Stimulated activated CD8-positive, alpha-beta memory T cell treated with anti-CD3 and anti-CD28 coated beads, Interleukin-4, amount 100 ng/mL, for 24 hours (primary cell): ENCODE data around the gene DAAM1.

Source experiments
- DNase-seq: peaks from one replicate; pipeline ENCODE4 v3.0.0-alpha.2; 2020; ENCODE audit warnings: low read depth

Gene DAAM1

DNA sequence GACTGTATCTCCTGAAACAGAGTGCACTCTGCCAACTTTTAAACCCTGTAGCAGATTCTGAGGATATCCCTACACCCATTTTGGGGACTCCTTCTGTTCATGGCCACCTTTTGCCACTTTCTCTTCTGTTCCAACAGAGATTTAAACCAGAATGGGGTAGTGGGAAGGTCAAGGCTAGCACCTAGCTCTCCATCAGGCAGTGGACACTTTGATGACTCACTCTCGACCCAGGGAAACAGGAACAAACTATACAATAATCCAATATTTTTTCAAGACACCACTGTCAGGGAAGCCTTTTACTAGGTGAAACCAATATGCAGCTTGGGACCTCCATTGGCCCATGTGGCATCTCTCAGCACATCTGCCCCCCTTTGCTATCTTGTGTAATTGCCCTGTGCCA, 103.6 kb downstream of the DAAM1 start:
- DNase-seq = no peak

DNA sequence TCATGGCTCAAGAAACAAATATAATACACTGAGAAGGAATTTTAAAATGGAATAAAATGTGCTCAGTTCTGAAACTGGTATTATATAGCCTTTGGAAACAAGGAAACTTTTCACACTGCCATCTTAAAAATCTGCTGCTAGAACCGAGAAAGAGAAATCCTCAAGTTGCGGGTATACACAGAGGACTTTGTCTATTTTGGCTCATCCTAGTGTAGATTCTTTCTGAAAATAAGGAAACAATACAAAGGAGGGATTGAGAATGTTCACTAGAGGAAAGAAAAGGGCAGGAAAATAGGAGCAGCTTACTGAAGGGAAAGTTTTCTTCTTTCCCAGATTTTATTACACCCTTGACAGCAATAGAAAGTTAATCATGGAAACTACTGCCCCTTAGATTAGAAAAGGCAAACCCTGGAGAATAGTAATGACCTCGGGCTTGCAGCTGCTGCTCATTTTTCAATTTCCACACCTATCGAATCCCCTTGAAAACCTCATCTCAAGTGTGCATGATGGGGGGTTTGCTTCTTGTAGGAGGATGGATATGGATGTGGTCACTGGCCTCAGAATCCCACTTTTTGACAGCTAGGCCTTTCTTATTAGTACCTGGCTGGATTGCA, 104.6 kb downstream of the DAAM1 start:
- DNase-seq = no peak

DNA sequence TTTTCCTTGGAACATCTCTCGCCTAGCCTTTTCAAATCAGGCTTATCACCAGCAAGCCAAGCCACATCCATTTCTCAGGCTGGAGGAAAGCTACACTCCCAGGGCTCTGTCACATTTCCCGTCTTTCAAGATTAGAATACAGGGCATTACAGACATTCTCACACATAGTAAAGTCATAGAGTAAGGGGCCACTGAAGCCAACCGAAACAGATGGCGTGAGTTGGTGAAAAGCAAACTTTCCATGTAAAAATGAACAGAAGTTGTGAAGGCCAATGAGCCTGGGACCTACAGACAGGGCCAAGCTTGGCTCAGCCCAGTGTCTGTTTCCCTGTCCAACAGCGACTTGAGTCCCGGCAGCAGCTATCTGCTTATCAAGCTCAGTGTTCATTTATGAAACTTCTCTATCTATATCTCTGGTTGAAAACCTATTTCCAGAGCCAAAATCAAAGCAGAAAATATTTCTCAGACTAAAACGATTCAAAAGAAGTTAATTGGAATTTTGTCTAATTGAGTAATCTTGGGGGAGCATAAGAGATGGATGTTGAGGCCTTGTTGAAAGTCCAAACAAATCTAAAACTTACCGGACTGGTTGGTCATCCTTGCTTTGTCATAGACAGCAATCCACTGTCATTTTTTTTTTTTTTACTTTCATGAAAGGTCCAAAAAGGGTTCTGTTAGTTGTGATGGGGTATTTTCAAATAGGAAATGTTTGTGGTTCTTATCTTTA, 105.6 kb downstream of the DAAM1 start:
- DNase-seq = no peak

DNA sequence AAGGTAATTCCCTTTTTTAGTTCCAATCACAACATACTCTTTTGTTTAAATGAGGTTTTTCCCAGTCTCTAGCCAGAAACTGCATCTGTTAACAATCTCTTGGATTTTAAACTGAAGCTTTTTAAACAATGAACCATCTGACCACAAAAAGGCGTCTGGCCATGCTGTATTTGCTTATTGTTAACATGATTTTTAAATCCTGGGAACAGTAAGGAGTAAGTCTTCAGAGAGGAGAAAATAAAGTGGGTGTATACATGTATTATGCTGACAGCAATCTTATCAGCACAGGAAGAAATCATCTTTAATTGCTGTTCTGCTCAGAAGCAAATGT, 106.2 kb downstream of the DAAM1 start:
- DNase-seq = no peak

DNA sequence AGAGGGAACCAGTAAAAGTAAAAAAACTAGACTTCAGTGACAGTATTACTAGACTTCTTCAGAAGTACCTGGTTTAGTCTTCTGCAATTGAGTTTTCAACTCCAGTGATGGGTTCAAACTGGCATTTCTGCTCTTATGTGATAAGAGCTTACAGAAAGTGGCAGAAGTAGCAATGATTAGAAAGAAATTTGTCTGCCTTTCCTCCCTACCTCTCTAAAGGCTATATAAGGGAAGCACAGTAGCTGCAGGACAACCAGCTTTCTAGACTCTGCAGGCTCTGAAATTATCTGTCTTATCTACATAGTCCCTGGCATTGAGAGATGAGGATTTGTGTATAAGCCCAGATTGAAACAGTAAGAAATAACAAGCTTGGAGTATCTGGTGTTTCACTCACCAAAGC, 107.5 kb downstream of the DAAM1 start:
- DNase-seq = no peak

DNA sequence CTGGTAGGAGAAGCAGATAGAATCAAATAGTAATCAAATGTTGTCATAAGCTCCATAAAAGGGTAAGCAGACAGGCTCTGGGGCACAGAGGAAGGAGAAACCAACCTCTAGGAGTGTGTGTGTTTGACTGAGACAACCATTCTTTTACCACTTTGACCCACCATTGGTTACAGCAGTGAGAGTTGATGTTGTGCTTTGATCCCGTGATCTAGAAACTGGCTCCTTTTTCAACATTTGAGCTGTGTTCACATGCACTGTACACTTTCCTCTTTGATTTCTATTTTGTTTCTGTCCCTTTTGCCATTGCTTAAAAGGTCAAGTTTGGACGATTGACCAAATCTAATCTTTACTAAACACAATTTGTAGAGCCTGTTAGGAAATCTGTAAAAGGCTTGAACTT, 108.0 kb downstream of the DAAM1 start:
- no peak for DNase-seq

DNA sequence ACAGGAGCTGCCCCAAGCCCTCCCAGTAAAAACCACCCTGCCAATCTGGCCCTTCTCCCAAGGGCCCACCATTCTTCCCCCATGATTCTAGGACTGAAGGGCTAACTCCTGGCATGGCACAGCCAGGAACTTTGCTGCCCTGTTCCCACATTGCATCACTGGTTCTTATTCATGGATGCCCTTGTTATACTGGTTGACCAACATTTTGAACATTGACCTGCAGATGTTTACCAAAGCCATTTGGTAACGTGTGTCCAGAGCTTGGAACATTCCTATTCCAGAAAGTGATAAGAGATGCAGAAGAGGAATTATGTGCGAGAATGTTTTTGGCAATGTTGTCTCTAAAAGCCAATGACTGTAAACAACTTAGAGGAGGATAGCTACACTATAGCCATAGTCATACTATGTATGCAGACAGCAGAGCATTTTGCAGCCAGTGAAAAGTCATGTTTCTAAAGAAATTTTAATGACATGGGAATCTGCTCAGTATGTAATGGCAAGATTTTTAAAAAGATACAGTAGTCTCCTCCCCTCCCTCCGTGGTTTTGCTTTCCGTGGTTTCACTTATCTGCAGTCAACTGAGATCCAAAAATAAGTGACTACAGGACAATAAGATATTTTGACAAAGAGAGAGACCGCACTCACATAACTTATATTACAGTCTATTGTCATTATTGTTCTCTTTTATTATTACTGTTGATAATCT, 108.8 kb downstream of the DAAM1 start:
- DNase-seq = no peak

DNA sequence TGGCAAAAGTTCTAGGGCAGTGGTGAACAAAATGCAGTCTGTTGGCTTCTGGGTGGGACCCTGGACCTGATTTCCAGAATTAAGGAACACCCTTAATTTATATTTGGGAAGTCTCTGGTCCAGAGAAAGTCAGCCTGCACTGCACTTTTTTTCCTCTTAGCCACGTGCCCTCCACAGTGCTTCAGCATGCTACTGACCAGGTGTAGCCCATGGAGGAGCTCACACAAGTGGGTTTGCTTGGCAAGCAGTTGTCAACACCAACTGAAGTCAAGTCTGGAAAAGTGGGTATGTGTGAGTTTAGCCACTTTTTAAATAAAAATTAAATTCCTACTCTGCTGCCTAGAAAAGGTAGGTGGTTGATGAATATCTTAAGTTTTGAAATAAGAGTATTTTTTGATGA, 111.3 kb downstream of the DAAM1 start:
- no peak for DNase-seq

DNA sequence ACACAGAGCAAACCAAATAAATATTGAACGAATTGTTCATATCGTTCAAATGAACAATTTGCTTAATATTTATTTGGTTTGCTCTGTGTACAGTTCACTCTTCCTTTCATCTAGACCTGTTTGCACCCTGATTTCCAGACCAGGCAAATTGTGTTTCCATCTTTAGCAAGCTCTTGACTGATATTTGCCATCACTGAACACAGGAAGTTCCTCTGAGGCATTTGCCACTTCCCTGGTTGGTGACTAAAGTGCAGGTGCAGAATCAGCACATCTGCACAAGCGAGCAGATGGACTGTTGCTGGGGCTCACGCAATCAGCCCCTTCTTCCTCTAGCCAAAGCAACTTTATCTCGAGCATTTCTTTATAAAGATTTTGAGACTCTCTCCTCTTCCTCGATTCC, 112.9 kb downstream of the DAAM1 start:
- DNase-seq = no peak

DNA sequence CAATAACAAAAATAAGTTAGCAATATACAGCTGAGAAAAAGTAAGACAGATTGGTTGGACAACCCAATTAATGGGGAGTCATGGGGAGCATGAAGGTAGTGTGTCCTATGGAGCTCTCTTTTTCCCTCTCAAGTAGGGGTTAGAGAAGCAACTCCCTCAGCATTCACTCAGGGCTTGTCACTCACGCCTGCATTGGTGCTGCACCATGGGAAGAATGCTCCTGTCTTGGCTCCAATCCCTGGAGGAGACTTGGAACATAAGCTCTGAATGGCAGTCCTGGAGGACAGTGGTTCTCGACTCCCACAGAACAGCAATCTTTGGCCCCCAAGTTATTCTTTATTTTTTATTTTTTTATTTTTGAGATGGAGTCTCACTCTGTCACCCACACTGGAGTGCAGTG, 113.8 kb downstream of the DAAM1 start:
- no peak for DNase-seq

DNA sequence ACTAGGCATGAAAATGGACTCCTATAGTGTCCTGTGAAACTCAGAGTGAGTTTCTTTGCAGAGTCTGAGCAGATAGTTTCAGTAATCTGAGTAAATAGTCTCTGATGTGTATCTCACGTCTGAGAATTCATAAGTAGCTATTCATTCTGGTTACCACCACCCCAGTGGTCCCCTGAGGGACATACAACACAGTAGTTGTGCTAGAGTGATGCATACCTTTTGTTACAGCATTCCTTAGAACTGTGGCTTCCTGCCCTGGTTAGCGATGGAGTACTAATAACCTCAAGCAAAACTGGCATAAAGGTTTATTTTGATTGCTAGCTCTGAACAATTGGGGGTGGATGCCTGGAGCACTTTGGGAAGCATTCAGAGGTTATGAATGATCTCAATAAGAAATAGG, 114.7 kb downstream of the DAAM1 start:
- no peak for DNase-seq

DNA sequence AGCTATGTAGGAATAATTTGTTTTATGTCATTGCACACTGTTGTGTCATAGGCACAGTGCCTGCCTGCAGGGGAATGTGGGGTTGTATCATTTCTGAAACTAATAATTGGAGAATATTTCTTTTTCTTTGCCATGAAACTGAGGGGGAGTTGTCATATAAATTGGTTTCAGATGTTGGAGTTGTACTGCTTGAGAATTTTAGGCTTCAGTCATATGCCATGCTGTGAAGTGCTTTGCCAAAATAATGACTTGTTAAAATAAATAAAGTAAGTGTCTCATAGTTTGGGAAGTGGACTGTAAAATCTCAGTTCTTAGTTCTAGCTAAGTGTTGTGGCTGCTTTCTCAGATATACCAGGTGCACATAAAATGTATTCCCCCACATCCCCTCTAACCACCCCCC, 116.8 kb downstream of the DAAM1 start:
- no peak for DNase-seq

DNA sequence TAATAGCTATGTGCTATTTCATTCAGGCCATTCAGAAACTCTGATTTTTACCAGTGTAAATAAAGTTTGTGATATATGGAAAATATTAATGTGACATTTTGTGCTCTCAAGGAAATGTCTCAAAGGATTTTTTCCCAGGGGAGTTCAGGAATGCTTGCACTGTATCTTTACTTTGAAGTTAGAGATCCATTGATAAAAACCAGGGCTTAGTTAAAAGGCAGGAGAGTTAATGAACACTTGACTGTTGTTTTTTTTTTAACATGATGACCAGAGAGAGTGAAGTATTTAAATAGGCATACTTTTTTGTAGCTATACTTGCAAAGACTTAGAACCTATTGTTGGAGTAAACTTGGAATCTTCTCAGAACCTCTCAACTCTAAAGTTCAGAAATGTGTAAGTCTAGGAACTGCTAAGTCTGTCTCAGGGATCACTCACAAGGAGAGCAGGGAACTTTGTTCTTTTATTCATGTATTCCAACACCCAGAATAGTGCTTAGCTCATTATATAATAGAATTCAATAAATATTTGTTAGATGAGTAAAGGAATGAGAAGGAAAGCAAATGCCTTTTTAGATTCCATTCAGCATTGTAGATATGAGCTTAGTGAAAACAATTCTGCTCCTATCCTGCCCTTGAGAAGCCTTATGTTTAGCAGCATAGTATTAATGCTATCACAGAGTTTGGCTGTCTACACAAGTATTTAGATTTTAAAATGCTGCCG, 117.5 kb downstream of the DAAM1 start:
- no peak for DNase-seq

DNA sequence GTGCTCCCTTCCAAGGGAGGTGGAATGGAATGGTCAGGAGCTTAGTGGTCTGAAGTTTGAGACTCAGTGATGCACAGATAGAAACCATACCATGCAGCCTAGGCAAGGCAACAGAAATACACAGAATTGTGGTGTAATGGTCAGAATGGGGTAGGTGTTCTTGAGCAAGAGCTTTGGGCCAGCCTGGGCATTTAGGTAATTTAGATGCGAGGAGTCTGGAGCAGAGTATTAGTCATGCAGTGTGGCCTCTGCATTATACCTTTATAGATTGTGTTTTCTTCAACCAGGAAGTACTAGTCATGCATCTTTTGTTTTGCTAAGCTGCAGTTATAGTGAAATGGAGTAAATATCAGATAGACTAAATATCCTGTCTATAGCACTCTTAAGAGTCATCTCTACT, 118.3 kb downstream of the DAAM1 start:
- DNase-seq = no peak

DNA sequence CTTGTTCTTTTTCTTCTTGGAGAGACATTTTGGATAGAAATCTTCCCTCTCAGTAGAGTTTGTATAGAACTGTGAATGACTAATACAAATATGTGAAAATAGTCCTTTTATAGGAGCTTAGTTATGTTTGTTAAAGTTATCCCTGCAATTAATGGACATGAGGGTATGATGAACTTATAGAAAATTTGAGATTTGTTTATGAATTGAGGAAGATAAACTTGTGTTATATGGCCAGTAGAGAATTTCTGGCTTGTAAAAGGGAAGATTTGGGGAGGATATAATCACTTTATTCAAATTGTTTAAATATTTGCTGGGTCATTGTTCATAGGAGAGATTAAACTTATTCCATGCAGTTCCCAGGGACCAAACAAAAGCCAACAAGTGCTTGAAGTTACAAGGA, 119.6 kb downstream of the DAAM1 start:
- no peak for DNase-seq

DNA sequence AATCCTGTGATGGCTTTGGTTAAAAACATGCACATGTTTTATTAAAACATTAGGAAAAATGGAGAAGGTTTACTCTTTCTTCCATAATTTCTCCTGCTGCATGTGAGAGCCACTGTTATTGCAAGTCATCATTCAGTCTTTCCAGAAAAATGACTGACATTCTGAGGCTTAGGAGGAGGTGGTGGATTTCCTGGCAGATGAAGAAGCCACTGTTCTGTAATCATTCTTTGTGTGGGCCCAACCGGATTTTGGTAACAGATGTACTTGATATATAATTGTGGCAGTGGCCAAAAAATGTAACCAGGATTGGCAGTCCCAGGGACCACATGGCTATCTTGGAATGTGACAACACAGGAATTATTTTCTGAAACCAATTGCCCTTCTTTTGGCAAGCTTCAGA, 120.2 kb downstream of the DAAM1 start:
- DNase-seq = no peak

DNA sequence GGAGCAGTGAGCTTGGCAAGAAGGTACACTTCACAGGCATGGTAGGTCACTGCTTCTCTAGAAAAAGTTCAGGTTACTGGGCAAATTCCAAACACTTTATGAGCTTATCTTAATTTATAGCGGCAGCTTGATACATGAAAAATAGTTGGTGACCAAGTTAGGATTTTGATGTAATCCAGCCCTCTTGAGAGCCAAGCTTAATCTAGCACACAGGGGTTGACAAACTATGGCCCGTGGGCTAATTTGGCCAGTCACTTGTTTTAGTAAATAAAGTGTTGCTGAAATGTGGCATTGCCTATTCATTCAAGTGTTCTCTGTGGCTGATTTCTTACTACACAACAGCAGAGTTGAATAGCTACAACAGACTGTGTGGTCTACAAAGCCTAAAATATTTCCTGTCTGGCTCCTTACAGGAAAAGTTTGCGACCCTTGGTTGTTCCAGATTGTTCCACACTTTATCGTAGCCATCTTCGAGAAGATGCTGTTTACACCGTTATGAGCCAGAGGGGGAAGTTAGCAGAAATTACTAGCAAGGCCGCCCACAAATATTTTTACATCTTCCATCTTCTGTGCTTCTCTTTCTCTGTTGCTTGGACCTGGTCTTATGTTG, 120.9 kb downstream of the DAAM1 start:
- DNase-seq = no peak

DNA sequence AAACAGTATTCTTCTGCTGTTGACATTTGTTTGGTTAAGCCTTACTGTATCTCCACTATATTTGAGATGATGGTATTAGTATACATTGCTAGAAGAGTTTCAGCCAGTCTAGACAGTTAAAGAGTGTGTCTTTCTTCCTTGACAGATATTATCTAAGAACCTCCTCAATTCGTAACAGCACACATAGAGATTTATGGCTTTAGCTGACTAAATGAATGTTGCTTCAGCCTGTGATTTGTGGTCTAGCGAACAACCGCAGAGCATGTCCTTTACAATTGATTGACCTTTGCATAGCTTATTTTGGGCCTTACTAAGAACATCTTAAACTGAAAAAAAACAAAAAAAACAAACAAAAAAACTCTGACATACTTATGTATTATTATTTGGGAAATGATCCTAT, 122.2 kb downstream of the DAAM1 start:
- DNase-seq = no peak

DNA sequence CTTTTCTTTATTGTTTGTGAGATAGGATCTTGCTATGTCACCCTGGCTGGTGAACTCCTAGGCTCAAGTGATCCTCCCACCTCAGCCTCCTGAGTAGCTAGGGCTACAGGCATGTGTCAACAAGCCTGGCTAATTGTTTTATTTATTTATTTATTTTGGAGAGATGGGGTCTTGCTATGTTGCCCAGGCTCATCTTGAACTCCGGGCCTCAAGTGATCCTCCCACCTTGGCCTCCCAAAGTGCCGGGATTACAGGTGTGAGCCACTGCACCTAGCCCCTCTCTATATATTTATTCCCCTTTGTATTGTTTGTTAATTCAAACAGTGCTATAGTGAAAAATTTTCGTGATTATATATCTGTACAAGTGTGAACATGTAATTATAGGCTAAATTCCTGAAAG, 123.3 kb downstream of the DAAM1 start:
- no peak for DNase-seq

DNA sequence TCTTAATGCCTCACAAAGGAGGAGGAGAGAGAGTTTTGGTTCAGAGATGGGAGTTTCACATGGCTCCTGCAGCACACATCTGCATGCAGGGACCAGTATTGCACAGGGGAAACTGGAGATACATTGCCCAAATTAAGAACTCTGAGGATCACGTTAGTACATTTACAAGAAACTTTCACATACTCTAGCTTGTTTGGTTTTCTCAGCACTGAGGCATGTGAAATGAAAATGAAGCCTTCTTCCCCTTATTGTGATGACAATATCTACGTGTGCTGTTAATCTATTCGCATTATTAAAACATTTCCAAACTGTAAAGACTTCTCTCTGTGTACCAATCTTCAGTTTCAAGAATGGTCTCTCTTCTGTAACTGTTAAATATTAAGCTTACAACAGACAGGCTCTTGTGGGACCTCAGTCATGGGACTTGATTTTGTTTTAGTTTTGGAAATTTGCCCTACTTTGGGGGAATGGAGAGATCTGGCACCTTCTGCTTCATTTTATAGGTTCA, 124.7 kb downstream of the DAAM1 start:
- DNase-seq = no peak

DNA sequence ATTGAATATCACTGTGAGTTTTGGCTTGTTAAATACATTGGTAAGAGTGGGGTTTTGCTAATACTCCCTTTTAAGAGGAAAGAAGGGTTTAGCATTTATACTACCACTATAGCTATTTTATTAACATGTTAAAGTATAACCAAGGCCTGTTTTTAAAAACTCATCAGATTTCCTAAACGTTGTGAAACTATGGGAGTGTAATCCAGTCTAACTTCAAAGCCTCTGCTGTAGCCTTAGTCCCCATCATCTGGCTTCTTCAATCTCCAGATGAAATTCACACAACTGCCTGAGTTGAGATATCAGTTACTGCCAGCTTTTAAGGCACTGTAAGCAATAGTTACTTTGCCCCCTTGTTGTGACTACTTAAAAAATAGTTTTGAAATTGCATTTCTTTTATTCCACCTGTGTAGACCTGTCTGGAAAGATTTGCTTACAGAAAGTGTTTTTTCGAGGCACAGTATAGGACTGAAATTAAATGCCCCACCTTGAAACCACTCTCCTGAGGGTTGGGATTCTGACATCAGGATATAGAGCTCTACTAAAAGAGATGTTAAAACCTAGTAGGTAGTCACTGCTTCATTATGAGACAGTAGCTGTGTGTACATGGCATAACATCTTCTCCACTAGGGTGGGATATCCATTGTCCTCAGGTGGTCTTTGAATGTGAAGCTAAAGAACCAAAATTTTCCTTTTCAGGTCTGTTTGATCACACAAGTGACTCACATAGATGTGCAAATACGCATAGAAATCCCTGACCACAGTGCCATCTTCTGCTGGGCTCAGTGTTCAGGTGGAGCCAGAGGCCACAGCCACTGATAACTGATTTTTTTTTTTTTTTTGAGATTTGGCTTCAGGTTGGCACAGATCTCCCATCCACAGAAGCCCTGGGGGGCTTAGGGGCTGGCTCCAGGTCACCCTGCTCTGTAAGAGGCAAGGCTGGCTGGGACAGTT, 125.5 kb downstream of the DAAM1 start:
- no peak for DNase-seq
